COLO668 (cell line): Measurements from ENCODE around the gene SLC26A8.
"Not testable (repeated sequence)": the region's sequence is repeated elsewhere in the genome, so short reads cannot be mapped to it uniquely, and the experiment has no call there.

Experiments used
- DNase-seq: peaks from one replicate; lab custom pipeline; 2025; ENCODE audit not compliant: unreplicated experiment; lab: John Stamatoyannopoulos, UW

Gene SLC26A8

DNA sequence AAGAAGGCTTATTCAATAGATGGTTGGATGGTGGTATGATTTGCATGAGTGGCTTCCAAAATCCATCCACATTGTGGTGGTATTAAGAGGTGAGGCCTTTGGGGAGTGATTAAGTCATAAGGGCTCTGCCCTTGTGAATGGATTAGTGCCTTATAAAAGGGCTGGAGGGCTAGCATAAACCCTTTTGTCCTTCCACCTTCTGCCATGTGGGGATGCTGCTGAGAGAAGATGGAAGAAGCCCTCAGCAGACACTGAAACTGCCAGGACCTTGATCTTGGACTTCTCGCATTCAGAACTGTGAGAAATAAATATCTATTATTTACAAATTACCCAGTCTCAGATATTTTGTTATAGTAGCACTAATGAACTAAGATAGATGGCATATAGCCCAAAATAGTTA, 75.7 kb downstream of the SLC26A8 start:
- DNase-seq = no peak

DNA sequence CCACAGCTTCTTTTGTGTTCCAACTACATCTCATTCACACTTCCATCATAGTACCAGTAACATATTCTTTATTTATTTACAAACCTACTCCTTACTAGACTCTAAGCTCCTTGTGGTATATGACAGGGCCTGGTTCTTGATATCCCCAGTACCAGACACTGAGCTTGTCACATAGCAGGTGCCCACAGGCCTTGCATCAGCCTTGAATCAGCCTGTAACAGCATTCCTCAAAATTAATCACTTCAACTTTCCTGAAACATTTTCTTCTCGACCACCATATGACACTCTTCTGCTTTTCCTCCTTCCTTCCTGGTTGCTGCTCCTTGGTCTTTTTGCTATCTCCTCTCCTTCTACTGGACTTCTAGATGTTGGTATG, 78.8 kb downstream of the SLC26A8 start:
- DNase-seq = no peak

DNA sequence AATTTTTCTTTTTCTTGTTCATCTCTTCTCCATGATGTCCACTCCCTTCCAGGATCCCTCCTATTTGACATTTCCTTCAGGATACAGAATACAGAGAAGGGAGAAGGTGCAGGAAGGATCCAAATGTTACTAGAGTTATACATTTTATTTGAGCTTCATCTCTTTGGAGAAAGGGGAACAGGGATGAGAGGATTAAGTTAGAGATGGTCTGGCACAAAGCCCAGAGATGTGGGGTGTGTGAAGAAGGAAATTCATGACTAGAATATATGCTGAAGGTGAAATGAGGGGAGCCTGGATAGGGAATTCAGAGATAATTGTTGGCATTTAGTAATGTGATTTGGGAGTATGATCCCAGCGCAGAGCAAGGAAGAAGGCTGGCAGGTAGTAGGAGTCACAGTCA, 81.1 kb downstream of the SLC26A8 start:
- no peak for DNase-seq

DNA sequence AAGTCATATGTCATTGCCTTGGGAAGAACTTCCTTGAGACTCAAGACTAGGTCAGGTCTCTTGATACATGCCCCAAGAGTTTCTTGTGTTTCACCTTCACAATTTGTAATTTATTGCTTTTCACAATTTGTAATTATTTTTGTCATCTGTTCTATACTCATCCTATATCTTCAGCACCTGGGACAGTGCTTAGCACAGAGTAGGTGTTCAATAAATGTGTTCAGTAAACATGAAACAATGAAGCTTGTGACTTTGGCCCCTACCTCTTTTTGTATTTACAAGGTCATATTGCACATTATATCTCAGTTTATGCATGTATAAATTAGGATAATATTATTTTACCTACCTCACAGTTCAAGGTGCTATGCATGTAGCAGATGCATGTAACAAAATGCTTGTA, 82.1 kb downstream of the SLC26A8 start:
- no peak for DNase-seq

GRCh38 chr6:35941170-35941569, 83.3 kb downstream of the SLC26A8 start:
- DNase-seq = not testable (repeated sequence)

DNA sequence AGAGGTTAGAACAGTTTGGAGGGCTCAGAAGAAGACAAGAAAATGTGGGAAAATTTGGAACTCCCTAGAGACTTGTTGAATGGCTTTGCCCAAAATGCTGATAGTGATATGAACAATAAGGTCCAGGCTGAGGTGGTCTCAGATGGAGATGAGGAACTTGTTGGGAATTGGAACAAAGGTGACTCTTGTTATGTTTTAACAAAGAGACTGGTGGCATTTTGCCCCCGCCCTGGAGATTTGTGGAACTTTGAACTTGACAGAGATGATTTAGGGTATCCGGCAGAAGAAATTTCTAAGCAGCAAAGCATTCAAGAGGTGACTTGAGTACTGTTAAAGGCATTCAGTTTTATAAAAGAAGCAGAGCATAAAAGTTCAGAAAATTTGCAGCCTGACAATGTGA, 84.4 kb downstream of the SLC26A8 start:
- DNase-seq = not testable (repeated sequence)

DNA sequence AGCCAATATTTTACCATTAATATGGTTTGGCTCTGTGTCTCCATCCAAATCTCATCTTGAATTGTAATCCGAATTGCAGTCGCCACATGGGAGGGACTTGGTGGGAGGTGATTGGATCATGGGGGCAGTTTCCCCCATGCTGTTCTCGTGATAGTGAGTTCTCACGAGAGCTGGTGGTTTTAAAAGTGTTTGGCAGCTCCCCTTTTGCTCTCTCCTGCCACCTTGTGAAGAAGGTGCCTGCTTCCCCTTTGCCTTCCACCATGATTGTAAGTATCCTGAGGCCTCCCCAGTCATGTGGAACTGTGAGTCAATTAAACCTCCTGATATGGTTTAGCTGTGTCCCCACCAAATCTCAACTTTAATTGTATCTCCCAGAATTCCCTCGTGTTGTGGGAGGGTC, 85.2 kb downstream of the SLC26A8 start:
- DNase-seq = not testable (repeated sequence)

GRCh38 chr6:35936681-35937359, 87.6 kb downstream of the SLC26A8 start:
- DNase-seq = no peak

DNA sequence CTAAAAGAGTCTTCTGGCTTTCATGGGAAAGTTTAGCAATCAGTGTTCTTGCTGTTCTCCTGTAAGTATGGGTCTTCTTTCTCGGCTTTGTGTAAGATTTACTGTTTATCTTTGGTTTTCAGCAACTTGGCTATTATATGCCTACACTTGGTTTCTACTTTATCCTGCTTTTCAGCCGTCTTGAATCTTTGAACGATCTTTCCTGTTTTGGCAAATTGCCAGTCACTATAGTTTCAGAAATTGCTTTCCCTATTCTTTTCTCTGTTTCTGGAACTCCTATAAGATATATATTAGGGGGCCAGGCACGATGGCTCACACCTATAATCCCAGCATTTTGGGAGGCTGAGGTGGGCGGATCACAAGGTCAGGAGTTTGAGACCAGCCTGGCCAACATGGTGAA, 89.0 kb downstream of the SLC26A8 start:
- no peak for DNase-seq

- no peak for DNase-seq
Measured at GRCh38 chr6:35933844-35934243, 90.6 kb downstream of the SLC26A8 start.

GRCh38 chr6:35931873-35932272, 92.6 kb downstream of the SLC26A8 start:
- DNase-seq = not testable (repeated sequence)

DNA sequence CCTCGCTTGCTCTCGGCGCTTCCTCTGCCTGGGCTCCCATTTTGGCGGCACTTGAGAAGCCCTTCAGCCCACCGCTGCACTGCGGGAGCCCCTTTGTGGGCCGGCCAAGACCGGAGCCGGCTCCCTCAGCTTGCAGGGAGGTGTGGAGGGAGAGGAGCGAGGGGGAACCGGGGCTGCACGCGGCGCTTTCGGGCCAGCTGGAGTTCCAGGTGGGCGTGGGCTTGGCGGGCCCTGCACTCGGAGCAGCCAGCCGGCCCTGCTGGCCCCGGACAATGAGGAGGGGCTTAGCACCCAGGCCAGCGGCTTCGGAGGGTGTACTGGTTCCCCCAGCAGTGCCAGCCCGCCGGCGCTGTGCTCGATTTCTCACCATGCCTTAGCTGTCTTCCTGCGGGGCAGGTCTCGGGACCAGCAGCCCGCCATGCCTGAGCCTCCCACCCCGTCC, 93.3 kb downstream of the SLC26A8 start:
- DNase-seq = no peak

DNA sequence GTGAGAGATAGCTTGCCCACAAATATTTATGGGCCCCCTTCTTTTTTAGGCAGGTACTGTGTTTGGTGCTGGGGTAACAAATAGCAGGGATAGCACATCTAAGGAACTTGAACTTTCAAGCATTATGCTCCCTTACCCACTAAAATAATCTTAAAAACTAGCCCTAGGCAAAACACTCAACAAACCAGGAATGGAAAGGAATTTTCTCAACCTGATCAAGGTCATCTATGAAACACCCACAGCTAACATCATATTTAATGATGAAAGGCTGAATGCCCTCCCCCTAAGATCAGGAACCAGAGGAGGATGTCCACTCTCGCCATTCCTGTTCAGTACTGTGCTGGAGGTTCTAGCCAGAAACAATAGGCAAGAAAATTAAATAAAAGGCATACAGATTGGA, 94.8 kb downstream of the SLC26A8 start:
- no peak for DNase-seq

GRCh38 chr6:35926509-35927215, 97.8 kb downstream of the SLC26A8 start:
- DNase-seq = no peak

DNA sequence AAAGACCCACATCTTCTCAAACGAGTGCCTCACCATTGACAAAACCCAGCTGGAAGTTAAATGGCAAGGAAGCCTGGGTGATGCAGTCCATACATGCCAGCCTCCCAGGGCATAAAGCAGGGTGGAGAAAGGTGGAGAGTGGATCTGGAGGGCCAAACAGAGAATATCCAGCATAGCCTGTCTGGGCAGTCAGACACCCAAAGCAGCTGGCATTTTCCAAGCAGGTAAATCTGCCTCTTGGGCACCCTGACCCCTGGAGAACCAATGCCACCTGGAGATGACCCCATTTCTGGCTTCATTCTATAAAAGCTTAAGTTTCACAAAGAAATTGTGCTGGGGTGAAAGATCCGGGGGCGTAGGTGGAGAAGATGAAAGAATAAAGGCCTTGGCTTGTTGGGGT, 98.5 kb downstream of the SLC26A8 start:
- no peak for DNase-seq

DNA sequence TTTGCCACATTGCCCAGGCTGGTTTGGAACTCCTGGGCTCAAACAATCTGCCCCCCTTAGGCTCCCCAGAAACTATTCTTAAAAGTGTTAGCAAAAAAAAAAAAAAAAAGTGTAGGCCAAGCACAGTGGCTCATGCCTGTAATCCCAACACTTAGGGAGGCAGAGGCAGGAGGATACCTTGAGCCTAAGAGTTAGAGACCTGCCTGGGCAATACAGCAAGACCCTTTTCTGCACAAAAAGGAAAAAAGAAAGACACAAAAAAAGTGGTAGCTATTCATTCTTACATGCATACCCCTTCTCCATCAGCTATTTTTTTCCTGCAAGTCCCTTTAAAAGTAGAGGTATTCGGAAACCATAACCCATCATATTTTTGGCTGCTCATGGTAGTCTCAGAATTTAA, 100.3 kb downstream of the SLC26A8 start:
- DNase-seq = no peak

DNA sequence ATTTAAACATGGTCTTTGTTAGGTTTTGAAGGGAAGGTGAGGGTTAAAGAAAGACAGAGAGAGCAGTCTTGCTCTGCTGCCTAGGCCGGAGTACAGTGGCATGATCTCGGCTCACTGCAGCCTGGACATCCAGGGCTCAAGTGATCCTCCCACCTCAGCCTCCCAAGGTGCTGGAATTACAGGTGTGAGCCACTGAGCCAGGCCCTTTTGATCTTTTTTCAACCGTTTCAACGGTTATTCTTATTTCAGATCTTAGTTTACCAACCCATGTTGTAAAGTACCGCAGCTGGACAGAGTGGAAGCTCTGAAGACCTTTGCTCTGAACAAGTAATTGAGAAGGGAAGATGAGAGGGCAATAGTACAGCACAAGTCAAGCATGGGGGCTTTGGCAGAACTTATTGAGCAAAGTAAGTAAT, 102.3 kb downstream of the SLC26A8 start:
- DNase-seq = no peak

DNA sequence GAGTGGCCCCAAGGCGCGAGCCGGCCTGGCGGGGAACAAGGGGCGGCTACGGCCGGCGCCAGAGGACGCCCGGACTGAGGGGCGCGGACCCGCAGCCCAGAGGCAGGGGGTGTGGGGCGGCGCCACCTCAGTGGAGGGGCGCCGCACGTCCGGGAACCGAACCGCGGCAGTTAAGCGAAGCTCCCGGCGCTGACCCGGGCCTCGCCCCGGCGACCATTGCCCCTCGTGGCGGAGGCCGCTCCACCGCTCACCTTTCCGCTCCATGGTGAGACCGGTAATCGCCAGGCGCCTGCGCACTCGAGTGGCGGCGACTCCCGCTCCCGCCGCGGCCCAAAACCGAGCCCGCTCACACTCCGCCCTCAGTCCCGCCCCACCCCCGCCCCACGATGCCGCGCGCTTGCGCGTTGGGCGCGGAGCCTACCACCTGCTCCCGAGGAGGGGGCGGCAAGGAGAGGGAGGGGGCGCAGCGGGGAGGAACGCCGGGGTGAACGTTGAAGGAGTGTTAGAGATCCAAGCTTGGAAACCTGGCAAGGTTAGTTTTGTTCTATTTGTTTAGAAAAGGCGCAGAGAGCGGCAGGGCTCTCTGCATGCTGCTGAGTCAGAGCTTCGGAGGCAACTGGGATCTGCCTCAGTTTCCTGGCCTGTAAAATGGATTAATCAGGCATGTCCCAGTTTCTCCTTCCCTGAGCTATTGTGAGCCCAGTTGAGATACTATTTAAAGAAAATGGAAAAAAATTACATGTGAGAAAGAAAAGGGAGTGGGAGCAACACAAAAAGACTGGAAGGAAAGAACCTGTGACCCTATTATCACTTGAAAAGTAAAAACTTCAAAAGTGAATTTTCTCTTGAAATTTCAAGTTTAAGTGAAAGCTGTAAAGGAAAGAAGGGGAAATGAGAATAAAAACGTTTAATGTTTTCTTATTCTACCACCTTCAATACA, 103.4 kb downstream of the SLC26A8 start, which contains the start of gene SRPK1:
SRPK1 (minus strand) TSS at position 306 of the 940 bp plus-strand sequence; CDS start at position 264, 42 bp downstream.
- peak; percentile 91 for DNase-seq

DNA sequence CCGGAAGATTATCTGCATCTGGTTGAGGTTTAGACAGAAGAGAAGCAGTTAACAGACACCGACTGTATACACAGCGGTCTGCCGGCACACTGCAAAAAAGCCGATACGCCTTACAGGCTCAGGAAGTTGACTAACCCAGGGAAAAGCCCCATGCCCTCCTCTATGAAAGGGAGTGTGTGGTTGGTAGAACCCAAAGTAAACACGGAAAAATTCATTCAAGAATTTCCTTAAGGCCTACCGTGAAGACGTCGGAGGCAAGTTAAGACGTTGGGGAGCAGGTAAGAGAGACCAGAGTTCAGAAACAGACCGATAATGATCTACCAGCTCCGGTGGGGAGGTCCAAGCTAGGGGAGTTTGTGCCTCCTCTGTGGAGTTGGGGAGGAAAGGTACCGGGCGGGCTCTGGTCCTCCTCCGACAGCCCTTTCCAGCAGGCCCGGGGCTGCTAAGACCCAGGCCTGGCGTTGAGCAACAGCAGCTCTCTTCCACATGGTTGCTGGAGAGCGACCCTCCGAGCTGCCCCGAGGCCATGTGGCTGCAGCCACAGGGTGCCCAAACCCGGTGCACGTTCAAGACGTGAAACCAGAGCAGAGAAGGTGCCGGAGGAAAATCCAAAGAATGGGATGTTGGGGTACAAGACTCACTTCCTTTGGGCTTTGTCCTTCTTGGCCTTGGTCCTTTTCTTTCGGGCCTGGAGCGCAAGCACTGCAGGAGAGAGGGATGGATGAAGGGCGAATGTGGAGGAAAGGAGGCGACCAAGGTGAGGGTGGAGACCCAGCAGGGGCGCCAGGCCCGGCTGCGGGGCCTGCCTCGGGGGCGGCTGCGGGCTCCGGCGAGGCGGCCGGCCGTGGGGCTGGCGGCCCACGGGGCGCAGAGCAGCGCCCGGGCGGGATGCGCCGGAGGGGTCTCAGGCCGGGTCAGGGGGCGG, 104.4 kb downstream of the SLC26A8 start:
- DNase-seq = peak; percentile 37

GRCh38 chr6:35919085-35919826, 105.2 kb downstream of the SLC26A8 start:
- no peak for DNase-seq
